ENCODE data around the gene MAP2K3.

MAP2K3 gene

DNA sequence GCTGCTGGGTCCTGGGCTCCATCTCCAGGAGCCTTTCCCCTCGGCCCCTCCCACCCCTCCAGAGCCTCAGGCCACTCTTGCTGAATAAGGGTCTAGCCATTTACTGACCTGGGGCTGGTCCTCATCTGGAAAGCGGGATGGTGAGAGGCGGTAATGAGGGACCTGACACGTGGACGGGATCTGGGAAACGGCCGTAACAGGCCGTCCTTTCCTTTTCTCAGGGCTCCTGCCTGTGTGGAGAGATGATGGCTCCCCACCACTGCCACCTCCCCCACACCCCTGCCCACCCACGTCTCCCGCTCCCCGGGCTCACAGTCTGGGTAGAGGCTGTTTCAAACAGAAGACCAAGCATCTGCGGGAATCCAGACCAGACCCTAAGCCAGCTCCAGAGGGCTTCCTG, 71.1 kb downstream of the MAP2K3 start:
- no peak for DNase-seq

DNA sequence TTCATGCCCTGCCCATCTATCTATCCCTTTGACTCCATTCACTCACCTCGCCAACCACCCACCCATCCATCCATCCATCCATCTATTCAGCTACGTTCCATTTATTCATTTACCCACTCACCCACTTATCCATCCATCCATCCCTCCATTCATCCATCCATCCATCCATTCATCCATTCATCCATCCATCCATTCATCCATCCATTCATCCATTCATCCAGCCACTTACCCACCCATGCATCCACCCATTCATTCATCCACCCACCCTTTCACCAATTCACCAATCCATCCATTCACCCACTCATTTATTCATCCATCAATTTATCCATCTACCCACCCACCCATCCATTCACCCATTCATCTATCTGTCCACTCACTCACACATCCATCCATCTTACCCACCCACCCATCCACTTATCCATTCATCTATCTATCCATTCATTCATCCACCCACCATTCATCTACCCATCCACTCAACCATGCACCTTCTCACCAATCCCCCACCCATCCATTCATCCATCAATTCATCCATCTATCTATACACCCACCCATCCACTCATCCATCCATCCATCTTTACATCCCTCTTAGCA, 72.1 kb downstream of the MAP2K3 start:
- DNase-seq, result no peak

DNA sequence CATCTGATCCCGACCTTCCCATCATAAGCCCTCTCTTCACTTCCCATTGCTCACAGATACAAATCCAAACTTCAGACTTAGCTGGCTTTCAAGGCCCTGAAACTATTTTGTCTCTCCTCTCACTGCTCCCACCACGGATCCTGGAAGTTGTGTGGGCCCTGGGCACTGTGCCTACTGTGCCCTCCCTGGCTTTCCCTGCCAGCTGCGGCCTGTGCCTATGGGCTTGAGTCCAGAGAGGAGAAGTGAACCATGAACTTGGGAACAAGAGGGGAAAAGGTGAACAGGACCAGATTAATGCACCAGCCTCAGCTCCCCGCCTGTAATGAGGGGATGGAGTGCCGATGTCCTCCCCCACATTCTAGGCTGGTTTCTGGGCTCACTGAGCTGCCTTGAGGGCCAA, 72.8 kb downstream of the MAP2K3 start:
- DNase-seq, result no peak

DNA sequence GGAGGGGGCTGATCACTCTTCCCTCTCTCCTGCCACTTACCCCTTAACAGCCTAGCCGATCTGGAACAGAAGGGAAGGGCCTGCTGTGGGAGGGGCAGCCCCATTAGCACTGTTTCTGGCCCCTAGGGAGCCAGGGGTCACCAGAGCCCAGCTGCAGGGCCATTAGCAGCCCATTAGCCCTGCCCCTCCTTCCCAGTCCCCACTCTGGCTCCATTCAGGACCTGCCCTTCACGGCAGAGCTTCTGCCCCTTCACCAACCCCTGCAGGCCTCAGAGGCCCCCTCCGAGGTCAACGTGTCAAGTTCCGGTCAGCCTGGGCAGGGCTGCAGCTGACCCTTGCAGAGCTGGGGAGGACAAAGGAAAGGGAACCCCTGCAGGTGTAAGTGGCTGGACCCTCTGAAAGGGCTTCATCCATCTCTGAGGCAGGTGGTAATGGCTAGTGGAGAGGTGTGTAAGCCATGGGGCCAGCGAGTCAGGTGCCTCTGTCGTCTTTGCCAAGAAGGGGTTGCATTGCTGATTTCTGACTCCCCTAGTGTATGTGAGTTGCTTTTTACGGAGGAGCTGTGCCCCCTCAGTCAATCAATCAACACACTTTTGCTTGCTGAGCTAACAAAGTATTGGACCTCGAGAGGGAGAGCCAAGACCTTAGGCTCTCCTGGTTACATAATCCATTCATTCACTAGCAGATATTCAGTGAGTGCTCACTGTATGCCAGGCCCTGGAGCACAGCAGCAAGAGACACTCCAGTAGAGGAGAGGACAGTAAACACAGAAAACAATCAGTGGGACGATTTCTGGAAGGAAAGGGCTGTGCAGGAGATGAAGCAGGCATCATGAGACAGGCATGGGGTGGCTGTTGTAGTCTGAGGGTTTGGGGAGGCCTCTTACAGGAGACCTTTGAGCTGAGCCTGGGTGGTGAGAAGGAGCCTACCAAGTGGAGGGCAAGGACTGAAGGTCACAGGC, 73.5 kb downstream of the MAP2K3 start:
- no peak for DNase-seq

DNA sequence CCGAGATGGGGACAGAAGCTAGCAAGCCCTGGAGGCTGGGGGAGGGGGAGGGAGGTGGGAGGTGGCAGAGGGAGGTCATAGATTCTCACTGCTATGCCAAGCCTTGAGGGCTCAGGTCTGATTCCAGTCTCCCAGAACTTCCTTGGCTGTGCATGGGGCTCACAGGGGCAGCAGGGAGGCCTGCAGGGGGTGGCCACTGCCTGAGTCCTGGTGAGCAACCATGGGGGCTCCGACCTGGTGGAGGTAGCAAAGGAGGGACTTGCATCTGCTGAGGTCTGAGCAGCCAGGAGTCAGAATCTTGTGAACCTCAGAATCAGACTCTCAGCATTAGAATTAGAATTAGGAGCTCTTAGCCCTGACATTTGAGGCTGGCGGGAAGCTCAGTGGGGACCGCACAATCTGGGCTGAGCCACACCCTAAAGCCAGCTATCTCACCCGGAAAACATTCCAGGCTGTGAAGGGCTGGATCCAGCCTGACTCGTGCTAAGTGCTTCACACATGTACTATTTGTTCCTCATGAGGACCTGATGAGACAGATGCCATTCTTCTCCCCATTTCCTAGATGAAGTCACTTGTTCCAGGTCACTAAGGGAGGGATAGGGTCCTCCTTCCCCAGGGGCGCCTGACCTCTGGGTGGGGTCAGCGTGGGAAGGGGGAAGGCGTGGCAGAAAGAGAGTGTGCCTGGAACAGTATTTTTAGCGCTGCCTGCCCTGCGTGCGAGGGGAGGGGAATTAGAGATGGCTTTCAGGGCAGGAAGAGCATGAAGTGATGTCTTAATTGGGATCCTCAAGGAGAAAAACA, 74.4 kb downstream of the MAP2K3 start:
- no peak for DNase-seq

DNA sequence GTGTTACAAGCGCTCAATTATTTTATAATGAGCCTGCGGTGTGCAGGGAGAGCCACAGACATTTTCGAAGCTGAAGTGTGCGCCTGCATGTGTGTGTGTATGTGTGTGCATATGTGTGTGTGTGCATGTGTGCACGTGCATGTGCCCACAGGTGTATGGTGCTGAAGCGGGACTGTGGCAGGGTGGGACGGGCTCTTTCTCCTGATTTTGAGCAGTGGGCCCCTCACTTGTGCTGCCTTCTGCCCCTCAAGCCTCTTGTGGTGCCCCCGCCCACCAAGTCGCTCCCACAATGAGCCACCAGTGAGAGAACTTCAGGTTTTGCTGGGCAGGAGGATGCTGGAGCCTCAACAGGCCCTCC, 75.0 kb downstream of the MAP2K3 start:
- DNase-seq, result no peak

DNA sequence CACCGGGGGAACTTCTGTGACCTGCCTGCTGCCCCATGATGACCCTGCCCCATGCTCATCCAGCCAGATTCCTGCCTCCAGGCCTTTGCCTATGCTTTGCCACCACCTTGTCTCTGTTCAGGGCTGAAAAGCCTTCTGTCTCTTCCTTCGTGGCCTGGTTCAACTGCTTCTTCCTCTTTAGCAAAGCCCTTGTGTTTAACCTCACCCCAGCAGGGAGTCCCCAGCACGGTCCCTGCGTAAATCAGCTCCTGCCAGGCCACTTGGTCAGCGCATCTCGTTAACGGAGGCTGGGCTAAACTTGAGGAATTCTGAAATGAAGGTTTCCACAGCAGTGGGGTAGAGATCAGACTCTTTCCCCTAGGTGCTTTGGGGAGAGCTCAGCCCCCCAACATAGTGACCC, 75.5 kb downstream of the MAP2K3 start:
- DNase-seq, result no peak

DNA sequence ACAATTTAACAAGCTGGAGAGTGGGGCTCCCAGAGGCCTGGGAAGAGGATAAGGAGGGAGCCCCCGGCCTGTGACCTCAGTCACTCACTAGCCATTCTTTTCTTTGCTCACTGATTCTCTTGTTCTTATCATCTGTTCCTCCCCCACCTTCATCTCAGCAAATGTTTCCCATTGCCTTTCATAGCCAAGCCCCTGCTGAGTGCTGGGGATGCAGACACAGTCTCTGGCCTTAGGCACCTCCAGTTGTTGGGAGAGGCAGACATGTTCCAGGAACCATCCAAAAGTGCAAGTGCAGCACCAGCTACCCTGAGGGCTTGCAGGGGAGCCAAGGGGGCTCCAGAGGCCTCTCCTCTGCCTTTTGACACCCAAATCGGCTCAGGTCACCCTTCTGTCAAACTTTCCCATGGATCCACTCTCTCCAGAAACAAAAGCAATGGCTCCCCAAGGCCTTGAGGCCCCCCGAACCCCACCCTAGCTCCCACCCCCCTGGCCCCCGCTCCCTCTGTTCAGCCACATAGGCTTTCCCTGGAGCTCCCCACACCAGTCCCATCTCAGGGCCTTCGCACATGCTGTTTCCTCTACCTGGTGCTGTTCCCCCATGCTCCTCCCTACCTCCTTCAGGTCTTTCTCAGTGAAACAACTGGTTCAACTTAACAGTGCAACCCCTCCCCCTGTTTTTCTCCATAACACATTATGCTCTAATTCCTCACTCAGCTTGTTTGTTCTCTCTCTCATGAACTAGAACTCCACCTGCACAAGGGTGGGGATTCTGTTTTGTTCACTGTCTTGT, 76.7 kb downstream of the MAP2K3 start:
- DNase-seq, result no peak

DNA sequence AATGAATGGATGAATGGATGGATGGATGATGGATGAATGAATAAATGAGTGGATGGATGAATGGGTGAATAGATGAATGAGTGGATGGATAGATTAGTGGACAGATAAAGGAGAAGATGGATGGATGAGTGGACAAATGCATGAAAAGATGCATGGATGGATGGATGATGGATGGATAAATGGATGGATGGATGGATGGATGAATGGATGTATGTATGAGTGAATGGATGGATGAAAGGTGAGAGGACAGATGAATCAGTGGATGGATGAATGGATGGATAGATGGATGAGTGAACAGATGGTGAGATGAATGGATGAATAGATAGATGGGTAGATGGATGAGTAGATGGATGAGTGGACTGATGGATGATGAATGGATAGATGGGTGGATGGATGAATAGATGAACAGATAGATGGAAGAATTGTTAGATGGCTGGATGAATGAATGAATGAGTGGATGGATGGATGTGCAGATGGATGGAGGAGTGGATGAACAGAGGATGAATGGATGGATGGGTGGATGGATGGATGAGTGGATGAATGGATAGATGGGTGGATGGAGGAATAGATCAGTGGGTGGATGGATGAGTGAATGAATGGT, 77.9 kb downstream of the MAP2K3 start:
- no peak for DNase-seq

DNA sequence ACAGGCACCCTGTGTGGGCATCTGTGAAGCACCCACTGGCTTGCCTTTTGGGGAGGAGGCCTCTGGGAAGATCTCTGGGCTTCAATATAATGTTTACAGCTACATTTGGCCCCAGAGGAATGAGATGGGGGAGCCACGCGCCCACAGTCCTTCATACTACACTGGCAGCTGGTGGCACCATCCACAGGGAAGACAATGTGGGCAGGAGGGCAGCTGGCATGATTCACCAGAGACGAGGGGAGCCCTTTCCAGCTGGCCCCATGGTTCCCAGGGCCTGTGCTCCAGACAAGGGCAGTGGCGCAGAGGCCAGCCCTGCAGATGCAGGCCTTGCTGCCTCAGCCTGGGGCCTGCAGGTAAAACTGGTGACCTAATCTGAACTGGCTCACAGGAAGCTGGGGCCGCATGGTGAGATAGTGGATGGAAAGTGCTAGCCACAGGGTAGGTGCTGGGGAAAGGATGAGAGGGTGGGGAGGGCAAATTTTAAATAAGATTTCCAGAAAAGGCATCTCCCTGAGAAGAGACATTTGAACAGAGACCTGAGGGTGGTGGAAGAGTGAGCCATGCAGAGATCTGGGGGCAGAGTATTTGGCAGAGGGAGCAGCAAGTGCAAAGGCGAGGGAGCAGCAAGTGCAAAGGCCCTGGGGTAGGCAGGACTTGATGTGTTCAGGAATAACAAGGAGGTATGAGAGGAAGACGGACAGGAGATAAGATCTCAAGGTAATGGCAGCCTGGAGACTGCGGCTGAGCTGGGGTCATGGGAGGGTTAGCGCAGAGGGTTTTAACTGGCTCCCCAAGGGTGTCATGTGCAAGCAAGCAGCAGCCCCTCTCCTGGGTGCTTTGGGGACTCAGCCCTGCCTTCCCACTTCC, 79.5 kb downstream of the MAP2K3 start:
- DNase-seq, result no peak
